ENCODE data around the gene KEAP1. TPM values are rescaled to one million over a fixed set of nuclear protein-coding genes. Genes with fewer than 3 reads are reported as not detected.
"Not testable (repeated sequence)": the region's sequence is repeated elsewhere in the genome, so short reads cannot be mapped to it uniquely, and the experiment has no call there.

Gene KEAP1
- total RNA-seq, 4 donors from 2014 or later: 39.7 to 127 (median 56.8) TPM

DNA sequence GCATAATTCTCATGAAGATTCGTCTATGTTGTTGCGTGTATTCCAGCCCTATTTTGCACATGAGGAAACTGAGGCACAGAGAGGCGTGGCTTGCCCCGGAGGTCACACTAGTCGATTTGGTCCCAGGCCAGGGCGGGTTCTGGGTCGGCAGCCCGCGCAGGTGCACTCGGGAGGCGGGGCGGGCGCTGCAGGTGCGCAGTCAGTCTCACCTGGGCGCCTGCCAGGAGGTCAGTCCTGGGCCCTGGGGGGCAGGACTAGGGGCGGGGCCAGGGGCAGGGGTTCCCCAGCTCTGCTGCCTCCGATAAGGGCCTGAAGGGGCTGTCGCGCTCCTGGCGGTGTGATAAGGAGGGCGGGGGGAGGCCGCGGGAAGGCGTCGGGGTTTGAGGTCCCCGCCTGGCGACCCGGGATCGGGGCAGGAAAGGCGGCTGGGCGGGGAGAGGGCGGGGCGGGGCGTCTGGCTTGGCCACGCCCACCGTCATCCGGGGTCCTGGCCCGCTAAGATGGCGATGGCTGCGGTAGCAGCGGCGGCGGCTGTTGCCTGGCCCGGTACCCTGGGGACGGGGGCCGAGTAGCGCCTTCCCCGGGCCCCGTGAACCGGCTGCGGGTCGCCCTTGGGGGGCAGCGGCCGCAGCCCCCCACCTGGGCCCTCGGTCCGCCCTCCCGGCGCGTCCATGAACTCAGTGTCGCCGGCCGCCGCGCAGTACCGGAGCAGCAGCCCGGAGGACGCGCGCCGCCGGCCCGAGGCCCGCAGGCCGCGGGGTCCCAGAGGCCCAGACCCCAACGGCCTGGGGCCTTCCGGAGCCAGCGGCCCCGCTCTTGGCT lies 40.5 kb upstream of the KEAP1 start, which contains the start of gene ATG4D:
ATG4D (plus strand) TSS at position 485 of the 822 bp plus-strand sequence; CDS start at position 672, 187 bp downstream.
- TF ChIP-seq POLR2A (IDR thresholded peaks at IDR 0.05): peak in 1 of 2 donors; percentile 75
- TF ChIP-seq, protein P1, sequence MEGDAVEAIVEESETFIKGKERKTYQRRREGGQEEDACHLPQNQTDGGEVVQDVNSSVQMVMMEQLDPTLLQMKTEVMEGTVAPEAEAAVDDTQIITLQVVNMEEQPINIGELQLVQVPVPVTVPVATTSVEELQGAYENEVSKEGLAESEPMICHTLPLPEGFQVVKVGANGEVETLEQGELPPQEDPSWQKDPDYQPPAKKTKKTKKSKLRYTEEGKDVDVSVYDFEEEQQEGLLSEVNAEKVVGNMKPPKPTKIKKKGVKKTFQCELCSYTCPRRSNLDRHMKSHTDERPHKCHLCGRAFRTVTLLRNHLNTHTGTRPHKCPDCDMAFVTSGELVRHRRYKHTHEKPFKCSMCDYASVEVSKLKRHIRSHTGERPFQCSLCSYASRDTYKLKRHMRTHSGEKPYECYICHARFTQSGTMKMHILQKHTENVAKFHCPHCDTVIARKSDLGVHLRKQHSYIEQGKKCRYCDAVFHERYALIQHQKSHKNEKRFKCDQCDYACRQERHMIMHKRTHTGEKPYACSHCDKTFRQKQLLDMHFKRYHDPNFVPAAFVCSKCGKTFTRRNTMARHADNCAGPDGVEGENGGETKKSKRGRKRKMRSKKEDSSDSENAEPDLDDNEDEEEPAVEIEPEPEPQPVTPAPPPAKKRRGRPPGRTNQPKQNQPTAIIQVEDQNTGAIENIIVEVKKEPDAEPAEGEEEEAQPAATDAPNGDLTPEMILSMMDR (IDR thresholded peaks at IDR 0.05): no peak
- no peaks in the 10 kb centered on the region for H3K9me3 ChIP-seq
- peak; percentile 69 to 80 for DNase-seq
- peak within 1 kb of the TSS; percentile 78 to 93 for H3K27ac ChIP-seq
- H3K36me3 ChIP-seq: no peaks in the 10 kb centered on the region
- H3K4me1 ChIP-seq: peaks cover 0 to 4% of the 10 kb centered on the region in 2 donors
- no peaks in the 10 kb centered on the region for H3K27me3 ChIP-seq
- intact Hi-C loops (cut with DNase I; ENCODE audit: low total_unique reads): no loop called here
- H3K4me3 ChIP-seq: peak within 1 kb of the TSS; percentile 59 to 95

DNA sequence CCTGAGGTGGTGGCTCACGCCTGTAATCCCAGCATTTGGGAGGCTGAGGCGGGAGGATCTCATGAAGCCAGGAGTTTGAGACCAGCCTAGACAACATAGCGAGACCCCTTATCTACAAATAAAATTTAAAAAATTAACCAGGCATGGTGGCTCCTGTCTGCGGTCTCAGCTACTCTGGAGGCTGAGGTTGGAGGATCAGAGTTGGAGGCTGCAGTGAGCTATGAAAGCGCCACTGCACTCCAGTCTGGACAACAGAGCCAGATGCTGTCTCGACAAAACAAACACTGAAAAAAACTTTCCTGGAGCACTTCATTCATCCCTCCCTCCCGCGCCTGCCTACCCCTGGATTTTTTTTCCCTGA lies 39.9 kb upstream of the KEAP1 start:
- intact Hi-C loops (cut with DNase I; ENCODE audit: low total_unique reads): no loop called here
- Histone ChIP-seq H3K4me1 (peaks cover 0 to 4% of the 10 kb centered on the region in 2 donors), H3K27ac (peak overlapping the region; percentile 78 to 93), H3K36me3 (no peaks in the 10 kb centered on the region), H3K9me3 (no peaks in the 10 kb centered on the region), H3K4me3 (peak overlapping the region; percentile 59 to 95), H3K27me3 (no peaks in the 10 kb centered on the region)
- no peak for DNase-seq
- TF ChIP-seq POLR2A (IDR thresholded peaks at IDR 0.05): no peak
- TF ChIP-seq, protein P1 (IDR thresholded peaks at IDR 0.05): no peak

DNA sequence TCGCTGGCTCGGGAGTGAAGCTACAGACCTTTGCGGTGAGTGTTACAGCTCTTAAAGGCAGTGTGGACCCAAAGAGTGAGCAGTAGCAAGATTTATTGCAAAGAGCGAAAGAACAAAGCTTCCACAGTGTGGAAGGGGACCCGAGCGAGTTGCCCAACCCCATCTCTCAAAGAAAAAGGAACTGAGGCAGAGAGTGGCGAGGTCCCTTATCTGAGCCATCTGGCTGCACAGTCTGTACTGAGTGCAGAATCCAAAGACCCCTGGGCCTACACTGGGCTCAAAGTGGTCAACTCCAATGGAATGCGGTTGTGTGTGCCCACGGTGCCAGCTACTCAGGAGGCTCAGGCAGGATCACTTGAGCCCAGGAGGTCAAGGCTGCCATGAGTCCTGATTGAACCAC lies 35.9 kb upstream of the KEAP1 start:
- intact Hi-C loops (cut with DNase I; ENCODE audit: low total_unique reads); H3K9me3 ChIP-seq; H3K4me3 ChIP-seq; H3K4me1 ChIP-seq; H3K36me3 ChIP-seq; H3K27ac ChIP-seq; DNase-seq; H3K27me3 ChIP-seq: not testable (repeated sequence)

DNA sequence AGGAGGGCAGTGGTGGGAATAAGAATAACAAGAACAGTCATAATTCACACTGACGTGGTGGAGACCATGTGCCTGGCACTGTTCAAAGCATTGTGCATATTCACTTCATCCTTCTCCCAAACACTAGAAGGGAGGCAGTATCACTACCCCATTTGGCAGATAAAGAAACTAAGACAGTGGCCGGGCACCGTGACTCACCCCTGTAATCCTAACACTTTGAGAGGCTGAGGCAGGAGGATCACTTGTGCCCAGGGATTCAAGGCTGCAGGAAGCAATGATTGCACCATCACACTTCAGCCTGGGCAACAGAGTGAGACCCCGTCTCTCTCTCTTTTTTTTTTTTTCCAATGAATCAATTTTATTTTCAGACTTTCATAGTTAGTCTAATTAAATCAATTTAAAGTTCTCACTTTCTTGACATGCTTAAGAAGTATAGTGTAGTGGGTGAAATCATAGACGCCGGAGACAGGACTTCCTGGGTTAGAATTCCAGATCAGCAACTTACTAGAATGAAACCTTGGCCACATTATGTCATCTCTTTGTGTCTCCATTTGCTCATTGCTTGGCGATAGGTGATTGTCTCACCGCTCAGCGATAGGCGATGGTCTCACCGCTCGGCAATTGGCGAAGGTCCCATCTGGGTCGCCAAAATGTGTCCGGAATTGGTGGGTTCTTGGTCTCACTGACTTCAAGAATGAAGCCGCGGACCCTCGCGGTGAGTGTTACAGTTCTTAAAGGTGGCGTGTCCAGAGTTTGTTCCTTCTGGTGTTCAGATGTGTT lies 35.2 kb upstream of the KEAP1 start:
- Histone ChIP-seq H3K9me3 (no peaks in the 10 kb centered on the region), H3K4me3 (no peak overlapping the region), H3K27me3 (no peaks in the 10 kb centered on the region), H3K4me1 (no peaks in the 10 kb centered on the region), H3K36me3 (no peaks in the 10 kb centered on the region), H3K27ac (no peak overlapping the region)
- DNase-seq: no peak
- no peak for TF ChIP-seq POLR2A (IDR thresholded peaks at IDR 0.05)
- TF ChIP-seq, protein P1 (IDR thresholded peaks at IDR 0.05): no peak
- intact Hi-C loops (cut with DNase I; ENCODE audit: low total_unique reads): no loop called here

DNA sequence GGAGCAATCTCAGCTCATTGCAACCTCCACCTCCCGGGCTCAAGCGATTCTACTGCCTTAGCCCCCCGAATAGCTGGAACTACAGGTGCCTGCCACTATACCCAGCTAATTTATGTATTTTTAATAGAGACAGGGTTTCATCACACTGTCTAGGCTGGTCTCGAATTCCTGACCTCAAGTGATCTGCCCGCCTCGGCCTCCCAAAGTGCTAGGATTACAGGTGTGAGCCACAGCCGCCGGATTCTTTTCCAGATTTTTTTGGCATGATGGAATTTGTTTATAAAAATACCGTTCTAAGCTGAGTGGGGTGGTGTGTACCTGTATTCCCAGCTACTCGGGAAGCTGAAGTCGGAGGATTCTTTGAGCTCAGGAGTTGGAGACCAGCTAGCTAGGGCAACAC lies 34.5 kb upstream of the KEAP1 start:
- TF ChIP-seq, protein P1 (IDR thresholded peaks at IDR 0.05): no peak
- TF ChIP-seq POLR2A (IDR thresholded peaks at IDR 0.05): no peak
- intact Hi-C loops (cut with DNase I; ENCODE audit: low total_unique reads): no loop called here

More for the DNA sequence above, 34.5 kb upstream of the KEAP1 start:
- Histone ChIP-seq H3K4me3 (no peak overlapping the region), H3K27me3 (no peaks in the 10 kb centered on the region), H3K36me3 (no peaks in the 10 kb centered on the region), H3K27ac (no peak overlapping the region), H3K4me1 (no peaks in the 10 kb centered on the region), H3K9me3 (no peaks in the 10 kb centered on the region)
- no peak for DNase-seq
